H1 (cell line): ENCODE measurements around the gene ARHGAP22. TPM values are rescaled to one million over a fixed set of nuclear protein-coding genes. Genes with fewer than 3 reads are reported as not detected.

Source experiments
- CTCF ChIA-PET: fragments of 300-600 bp; sonication (Branson Sonifier 250); formaldehyde crosslinking; loops from one replicate; lab custom pipeline; 2021; ENCODE audit not compliant: partially characterized antibody; lab: Charles Lee
- POLR2A ChIA-PET: fragments of 300-600 bp; sonication (Branson Sonifier 250); formaldehyde crosslinking; loops from one replicate; lab custom pipeline; 2021; ENCODE audit warnings: inconsistent platforms; ENCODE audit not compliant: partially characterized antibody; lab: Charles Lee
- DNase-seq, 2 experiments: peaks; one replicate each; pipeline versions ENCODE4 v3.0.0 to v3.0.0-alpha.2; 2010 to 2022; ENCODE audit warnings: low spot score in 2 of 2, low read depth in 1 of 2, mixed read lengths in 1 of 2
- FAIRE-seq: peaks from 2 replicates; lab custom pipeline; 2011; peaks lifted over from hg19 to GRCh38; lab: Jason Lieb, UNC
- H2AFZ ChIP-seq: 2 replicates; pipeline ENCODE4 v1.8.1; 2012; ENCODE audit warnings: low read length, inconsistent platforms
- H2AK5ac ChIP-seq: 2 replicates; pipeline ENCODE4 v1.6.1; 2013; ENCODE audit warnings: low read depth, low read length
- H2BK120ac ChIP-seq: replicated peaks from 2 replicates; pipeline ENCODE3; 2013; ENCODE audit warnings: low read depth, low read length, inconsistent platforms
- H2BK12ac ChIP-seq: 2 replicates; pipeline ENCODE4 v1.6.1; 2013; ENCODE audit warnings: low read depth, low read length
- H2BK15ac ChIP-seq: 2 replicates; pipeline ENCODE4 v1.6.1; 2013; ENCODE audit warnings: low read length
- H2BK20ac ChIP-seq: 2 replicates; pipeline ENCODE4 v1.6.1; 2013; ENCODE audit warnings: low read length
- H2BK5ac ChIP-seq: 2 replicates; pipeline ENCODE4 v1.6.1; 2013; ENCODE audit warnings: low read depth, low read length
- H3K14ac ChIP-seq: 2 replicates; pipeline ENCODE4 v1.6.1; 2013; ENCODE audit warnings: inconsistent platforms; ENCODE audit not compliant: insufficient read length
- H3K18ac ChIP-seq: 2 replicates; pipeline ENCODE4 v1.6.1; 2013; ENCODE audit warnings: low read length; ENCODE audit errors: extremely low read depth
- H3K23ac ChIP-seq: 2 replicates; pipeline ENCODE4 v1.6.1; 2013; ENCODE audit warnings: inconsistent platforms; ENCODE audit not compliant: insufficient read length
- H3K23me2 ChIP-seq: 2 replicates; pipeline ENCODE4 v1.6.1; 2013; ENCODE audit warnings: low read depth, low read length
- H3K27ac ChIP-seq: 2 replicates; pipeline ENCODE4 v1.6.1; 2011; ENCODE audit warnings: low read depth, low read length, inconsistent platforms
- H3K27me3 ChIP-seq, 4 experiments: replicated peaks in 1 of 4; 1 replicate in 1 of 4; 2 replicates in 3 of 4; pipeline versions ENCODE4 v1.6.1 to v1.8.1; 2011 to 2013; ENCODE audit warnings: low read length in 3 of 4, mild to moderate bottlenecking in 3 of 4, inconsistent platforms in 2 of 4, mixed read lengths in 2 of 4, moderate library complexity in 1 of 4; ENCODE audit not compliant: control insufficient read depth in 3 of 4, insufficient read depth in 3 of 4; ENCODE audit errors: extremely low read depth in 1 of 4
- H3K36me3 ChIP-seq, 4 experiments: 2 replicates each; pipeline versions ENCODE4 v1.6.1 to v1.8.1; 2011 to 2013; ENCODE audit warnings: mild to moderate bottlenecking in 4 of 4, low read length in 3 of 4, moderate library complexity in 2 of 4, control low read depth in 1 of 4, inconsistent platforms in 1 of 4; ENCODE audit not compliant: insufficient read depth in 4 of 4, control insufficient read depth in 2 of 4
- H3K4ac ChIP-seq: replicated peaks from 2 replicates; pipeline ENCODE3; 2013; ENCODE audit warnings: low read length, low read depth, mixed read lengths, inconsistent platforms; ENCODE audit not compliant: insufficient read length
- H3K4me1 ChIP-seq, 4 experiments: replicated peaks in 1 of 4; 1 replicate in 1 of 4; 2 replicates in 3 of 4; pipeline versions ENCODE4 v1.6.1 to v1.8.1; 2011 to 2013; ENCODE audit warnings: low read length in 3 of 4, inconsistent platforms in 2 of 4, mixed read lengths in 1 of 4; ENCODE audit not compliant: insufficient read depth in 4 of 4, control insufficient read depth in 3 of 4
- H3K4me2 ChIP-seq, 2 experiments: 2 replicates each; pipeline versions ENCODE4 v1.6.1 to v1.8.1; 2011 to 2013; ENCODE audit warnings: low read depth in 2 of 2, low read length in 2 of 2, control low read depth in 1 of 2, inconsistent platforms in 1 of 2, mild to moderate bottlenecking in 1 of 2; ENCODE audit not compliant: insufficient read depth in 1 of 2
- H3K4me3 ChIP-seq, 4 experiments: fragments of 200-600, 300-600 bp in 1 of 4; sonication (generic), shearing (Covaris generic), sonication (Bioruptor Twin) in 1 of 4; 2 replicates each; pipeline versions ENCODE4 v1.5.1 to v1.8.1; 2011 to 2016; ENCODE audit warnings: low read length in 4 of 4, low read depth in 3 of 4, control low read depth in 2 of 4, inconsistent platforms in 2 of 4, mild to moderate bottlenecking in 2 of 4, mixed read lengths in 1 of 4, moderate library complexity in 1 of 4; ENCODE audit not compliant: insufficient read depth in 2 of 4; ENCODE audit errors: extremely low read depth in 1 of 4
- H3K56ac ChIP-seq: replicated peaks from 2 replicates; pipeline ENCODE3; 2013; ENCODE audit warnings: low read depth, mild to moderate bottlenecking, mixed read lengths, low read length, inconsistent platforms; ENCODE audit not compliant: insufficient read length
- H3K79me1 ChIP-seq: 2 replicates; pipeline ENCODE4 v1.6.1; 2013; ENCODE audit warnings: low read depth, low read length, control low read depth
- H3K79me2 ChIP-seq, 2 experiments: 2 replicates each; pipeline versions ENCODE4 v1.6.1 to v1.8.1; 2012 to 2013; ENCODE audit warnings: low read length in 2 of 2, mild to moderate bottlenecking in 2 of 2, inconsistent platforms in 1 of 2; ENCODE audit not compliant: insufficient read depth in 2 of 2, control insufficient read depth in 1 of 2
- H3K9ac ChIP-seq, 4 experiments: replicated peaks in 1 of 4; 1 replicate in 1 of 4; 2 replicates in 3 of 4; pipeline versions ENCODE4 v1.6.1 to v1.8.1; 2011 to 2013; ENCODE audit warnings: low read depth in 3 of 4, low read length in 3 of 4, control low read depth in 2 of 4, mild to moderate bottlenecking in 2 of 4, moderate library complexity in 2 of 4, inconsistent platforms in 1 of 4; ENCODE audit errors: extremely low read depth in 1 of 4
- H3K9me3 ChIP-seq, 2 experiments: 2 replicates each; pipeline versions ENCODE4 v1.6.1 to v1.8.1; 2012 to 2013; ENCODE audit warnings: mild to moderate bottlenecking in 2 of 2, moderate library complexity in 2 of 2, control low read depth in 1 of 2, inconsistent platforms in 1 of 2, low read depth in 1 of 2, low read length in 1 of 2, mixed read lengths in 1 of 2; ENCODE audit not compliant: insufficient read depth in 2 of 2
- H4K20me1 ChIP-seq, 2 experiments: replicated peaks in 1 of 2; 2 replicates each; pipeline versions ENCODE3 to v1.8.1; 2011 to 2013; ENCODE audit warnings: inconsistent platforms in 2 of 2, low read length in 2 of 2, mild to moderate bottlenecking in 1 of 2; ENCODE audit not compliant: insufficient read depth in 2 of 2, control insufficient read depth in 1 of 2
- H4K5ac ChIP-seq: 2 replicates; pipeline ENCODE4 v1.6.1; 2013; ENCODE audit warnings: low read length, low read depth, mixed read lengths, inconsistent platforms; ENCODE audit not compliant: insufficient read length
- H4K8ac ChIP-seq: 2 replicates; pipeline ENCODE4 v1.8.0; 2013; ENCODE audit warnings: mild to moderate bottlenecking, moderate library complexity, low read length, inconsistent platforms; ENCODE audit not compliant: insufficient read depth; ENCODE audit errors: extremely low read depth
- H4K91ac ChIP-seq: replicated peaks from 2 replicates; pipeline ENCODE3; 2013; ENCODE audit warnings: low read length, mixed read lengths, inconsistent platforms; ENCODE audit not compliant: insufficient read length
- CBX8 ChIP-seq: fragments of 300-800, 300-1000 bp; sonication (generic); IDR thresholded peaks from 2 replicates; pipeline ENCODE4 v1.7.1; 2016; ENCODE audit warnings: low read depth, low read length, borderline replicate concordance
- CTBP2 ChIP-seq: IDR thresholded peaks from 2 replicates; pipeline ENCODE4 v1.7.0; 2011; ENCODE audit warnings: borderline replicate concordance, mild to moderate bottlenecking, moderate library complexity, mixed read lengths, low read length; ENCODE audit not compliant: insufficient read depth, insufficient read length
- EP300 ChIP-seq, 2 experiments: IDR thresholded peaks; 1 replicate in 1 of 2; 2 replicates in 1 of 2; pipeline ENCODE4 v1.6.1; 2011 to 2012; ENCODE audit warnings: low read depth in 2 of 2, low read length in 2 of 2, mild to moderate bottlenecking in 2 of 2, borderline replicate concordance in 1 of 2, inconsistent platforms in 1 of 2, moderate library complexity in 1 of 2
- FOSL1 ChIP-seq: IDR thresholded peaks from 2 replicates; pipeline ENCODE4 v1.6.1; 2011; ENCODE audit warnings: mild to moderate bottlenecking, low read depth, low read length, moderate library complexity; ENCODE audit not compliant: insufficient read depth
- WGBS, 2 experiments: shearing (Covaris generic) in 1 of 2; methylation state at CpG; one replicate each; pipeline versions ENCODE4 v1.1.6 to v1.1.7; 2013 to 2015; ENCODE audit warnings: low lambda C conversion rate in 2 of 2, mixed read lengths in 2 of 2, inconsistent platforms in 1 of 2, low coverage in 1 of 2, missing lambda C conversion rate in 1 of 2; ENCODE audit not compliant: insufficient replicate concordance in 2 of 2, insufficient coverage in 1 of 2, insufficient read length in 1 of 2; ENCODE audit errors: extremely low coverage in 1 of 2, missing lambda C conversion rate in 1 of 2; 5-methylcytosine and 5-hydroxymethylcytosine counted together
- polyA plus RNA-seq, 7 experiments: library from polyadenylated mRNA; depleted of rRNA in 3 of 7; stranded (reverse) in 5 of 7; unstranded in 2 of 7; fragments of >200 nt in 5 of 7; fragments of 200-250 nt in 2 of 7; gene quantifications; 1 replicate in 5 of 7; 2 replicates in 1 of 7; 4 replicates in 1 of 7; pipeline versions ENCODE4 v1.2.1 to v1.2.3, GENCODE V29; 2011 to 2013; ENCODE audit warnings: missing spikeins in 2 of 7, mixed read lengths in 2 of 7
- total RNA-seq: library from RNA; stranded (reverse); fragmentation: NEBNext Ultra II Directional; extraction: Animal tissue kit (Norgen Biotek cat#: 25700); gene quantifications from 2 replicates; pipeline ENCODE4 v1.2.1, GENCODE V29; 2021

Gene ARHGAP22
- total and polyA plus RNA-seq, 2 of the 8 experiments (the other 6 are each of a cell fraction or from before 2014, with no cell fraction given) = 3.6 to 11.2 TPM

- DNase-seq (no peak), FAIRE-seq (no peak)
- H3K36me3 ChIP-seq = no peaks in the 10 kb centered on the region
- H3K4me2 ChIP-seq = no peak overlapping the region
- no peak overlapping the region for H4K5ac ChIP-seq
- H3K23me2 ChIP-seq = no peaks in the 10 kb centered on the region; the same call in 1 of the 2 replicates
- no peak overlapping the region for H3K23ac ChIP-seq
- TF ChIP-seq CBX8 (no peak), EP300 (IDR thresholded peaks at IDR 0.05; ENCODE audit: borderline replicate concordance in 1 of 2, low read depth in 2 of 2, low read length in 2 of 2) (no peak), CTBP2 (no peak), FOSL1 (no peak)
- no peak overlapping the region for H2AK5ac ChIP-seq
- H3K27ac ChIP-seq = no peak overlapping the region
- H3K4ac ChIP-seq = no peak overlapping the region
- H3K18ac ChIP-seq = no peak overlapping the region
- ChIA-PET CTCF (interaction anchor here (0.9 to 6.7 kb wide), 2 partner anchors 99 to 290 kb away, joined by 3 to 105 read pairs; no protein-coding TSS in a partner anchor), POLR2A (no interaction called here)
- no peaks in the 10 kb centered on the region for H3K9me3 ChIP-seq
- no peaks in the 10 kb centered on the region for H4K20me1 ChIP-seq
- H2BK120ac ChIP-seq = no peak overlapping the region
- no peak overlapping the region for H3K4me3 ChIP-seq
- no peak overlapping the region for H2BK5ac ChIP-seq
- H4K8ac ChIP-seq = no peak overlapping the region
- H3K79me1 ChIP-seq = no peaks in the 10 kb centered on the region
- H2BK20ac ChIP-seq = no peak overlapping the region
- peaks cover 0 to 20% (median 9%) of the 10 kb centered on the region in 4 experiments; a peak in 5 of 7 replicates for H3K27me3 ChIP-seq
- no peaks in the 10 kb centered on the region for H3K79me2 ChIP-seq
- no peak overlapping the region for H2BK12ac ChIP-seq
- peaks cover 0 to 12% (median 5%) of the 10 kb centered on the region in 4 experiments; a peak in 5 of 7 replicates for H3K4me1 ChIP-seq
- no peak overlapping the region for H3K56ac ChIP-seq
- no peak overlapping the region for H3K9ac ChIP-seq
- no peak overlapping the region for H2BK15ac ChIP-seq
- no peak overlapping the region for H3K14ac ChIP-seq
- no peak overlapping the region for H2AFZ ChIP-seq
- no peak overlapping the region for H4K91ac ChIP-seq
- WGBS, 2 experiments = 90% methylated on average over 5 of the region's 5 CpGs; no CpG with 5 or more reads in 1 of the 2 experiments
These were observed 48.5 kb upstream of the ARHGAP22 start for GRCh38 chr10:48653347-48653746.
